Stimulated activated CD4-positive, alpha-beta T cell treated with anti-CD3 and anti-CD28 coated beads, Interleukin-1b, Interleukin-23, amount 100 ng/mL, for 4 hours (primary cell): ENCODE data around the gene OR51G2.
"Not testable (repeated sequence)": the region's sequence is repeated elsewhere in the genome, so short reads cannot be mapped to it uniquely, and the experiment has no call there.

Experiments
- DNase-seq, 2 donors: peaks; one replicate each; pipeline ENCODE4 v3.0.0-alpha.2; 2020; ENCODE audit warnings: low read depth in 2 of 2

The OR51G2 gene, protein sequence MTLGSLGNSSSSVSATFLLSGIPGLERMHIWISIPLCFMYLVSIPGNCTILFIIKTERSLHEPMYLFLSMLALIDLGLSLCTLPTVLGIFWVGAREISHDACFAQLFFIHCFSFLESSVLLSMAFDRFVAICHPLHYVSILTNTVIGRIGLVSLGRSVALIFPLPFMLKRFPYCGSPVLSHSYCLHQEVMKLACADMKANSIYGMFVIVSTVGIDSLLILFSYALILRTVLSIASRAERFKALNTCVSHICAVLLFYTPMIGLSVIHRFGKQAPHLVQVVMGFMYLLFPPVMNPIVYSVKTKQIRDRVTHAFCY

DNA sequence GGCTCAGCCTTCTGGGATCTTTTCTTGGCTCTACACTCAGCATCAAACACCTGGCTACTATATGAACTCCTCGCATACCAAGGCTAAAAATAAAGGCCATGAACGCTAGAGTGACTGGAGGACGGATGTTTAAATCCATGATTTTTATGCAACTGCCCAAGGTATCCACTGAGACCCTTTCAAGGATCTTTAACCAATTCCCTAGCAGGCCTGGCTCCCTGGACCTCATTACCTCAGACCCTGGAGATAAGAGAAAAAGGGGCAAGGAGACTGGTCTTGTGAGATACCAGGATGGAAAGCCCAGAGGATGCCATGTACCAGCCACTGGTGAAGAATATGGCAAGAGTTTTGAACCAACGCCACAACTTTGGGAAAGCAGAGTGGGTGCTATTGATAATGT is at the start of gene OR51G2:
Gene OR51G2 (minus strand): TSS at position 101 of the 400 bp plus-strand sequence. CDS start 3,687 bp downstream, outside the sequence.
- no peak for DNase-seq

DNA sequence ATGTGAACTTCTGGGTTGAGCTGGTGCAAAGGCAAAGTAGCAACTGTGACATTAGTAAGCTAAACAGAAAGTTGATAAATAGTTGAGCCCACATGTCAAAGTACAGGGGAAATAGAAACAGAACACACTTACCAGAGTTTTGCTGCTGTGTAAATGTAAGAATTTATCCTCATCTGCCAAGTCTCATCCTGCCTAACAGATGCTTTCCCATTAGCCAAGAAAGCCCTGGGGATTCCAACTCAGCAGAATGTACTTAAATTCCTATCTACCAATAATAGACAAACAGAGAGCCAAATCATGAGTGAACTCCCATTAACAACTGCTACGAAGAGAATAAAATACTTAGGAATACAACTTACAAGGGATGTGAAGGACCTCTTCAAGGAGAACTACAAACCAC is 43.7 kb upstream of the OR51G2 start:
- no peak for DNase-seq

GRCh38 chr11:4960877-4961276 is 41.7 kb upstream of the OR51G2 start:
- DNase-seq = no peak

- DNase-seq = no peak
These were observed 38.2 kb upstream of the OR51G2 start for GRCh38 chr11:4957396-4957795.

DNA sequence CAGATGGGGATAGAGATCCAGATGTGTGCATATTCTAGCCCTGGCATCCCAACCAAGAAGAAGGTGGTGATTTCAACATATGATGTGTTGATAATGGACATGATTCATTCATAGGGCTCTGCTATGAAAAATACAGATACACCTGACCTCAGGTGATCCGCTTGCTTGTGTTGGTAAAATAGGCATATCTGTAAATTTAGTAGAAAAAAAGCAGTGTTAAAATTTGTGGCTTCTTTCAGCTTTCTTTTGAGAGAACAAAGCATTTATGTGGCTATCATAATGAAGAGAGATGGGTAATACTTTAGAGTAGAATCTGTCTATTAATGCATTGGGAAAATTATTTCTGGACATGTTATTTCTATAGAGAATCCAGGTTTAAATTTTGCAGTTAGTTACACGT is 36.5 kb upstream of the OR51G2 start, which contains the start of gene OR51A2:
Gene OR51A2 (minus strand): TSS at position 101 of the 400 bp plus-strand sequence. CDS start 0 bp downstream, at position 101.
- DNase-seq = not testable (repeated sequence)

GRCh38 chr11:4947505-4947904 is 28.4 kb upstream of the OR51G2 start, which contains the start of gene OR51A4:
OR51A4 (minus strand) TSS chr11:4947605; CDS start chr11:4947100, 505 bp downstream.
- DNase-seq = no peak

GRCh38 chr11:4936745-4937144 is 17.6 kb upstream of the OR51G2 start:
- no peak for DNase-seq

GRCh38 chr11:4932751-4933150 is 13.6 kb upstream of the OR51G2 start:
- no peak for DNase-seq

- no peak for DNase-seq
These were observed 7.5 kb upstream of the OR51G2 start for GRCh38 chr11:4926608-4927007.

DNA sequence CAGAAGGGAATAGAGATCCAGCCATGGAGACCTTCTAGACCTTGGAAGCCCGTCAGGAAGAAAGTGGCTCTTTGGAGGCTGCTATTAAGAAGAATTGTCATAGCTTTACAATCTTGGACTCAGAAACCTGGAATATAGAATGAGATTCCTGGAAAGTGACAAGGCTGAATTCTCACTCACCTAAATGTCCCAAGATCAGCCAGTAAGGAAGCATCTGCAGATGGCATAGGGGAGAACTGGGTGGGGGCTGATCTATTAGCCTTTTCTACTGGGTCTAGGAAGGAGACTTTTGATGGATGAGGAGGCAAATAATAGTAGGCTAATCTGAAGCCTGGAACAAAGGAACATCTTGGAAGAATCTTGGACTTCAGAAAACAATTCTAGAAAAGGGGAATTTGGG is 5.1 kb upstream of the OR51G2 start, which contains the start of gene OR51G1:
Gene OR51G1 (minus strand): TSS at position 101 of the 400 bp plus-strand sequence. CDS start 0 bp downstream, at position 101.
- DNase-seq = no peak

DNA sequence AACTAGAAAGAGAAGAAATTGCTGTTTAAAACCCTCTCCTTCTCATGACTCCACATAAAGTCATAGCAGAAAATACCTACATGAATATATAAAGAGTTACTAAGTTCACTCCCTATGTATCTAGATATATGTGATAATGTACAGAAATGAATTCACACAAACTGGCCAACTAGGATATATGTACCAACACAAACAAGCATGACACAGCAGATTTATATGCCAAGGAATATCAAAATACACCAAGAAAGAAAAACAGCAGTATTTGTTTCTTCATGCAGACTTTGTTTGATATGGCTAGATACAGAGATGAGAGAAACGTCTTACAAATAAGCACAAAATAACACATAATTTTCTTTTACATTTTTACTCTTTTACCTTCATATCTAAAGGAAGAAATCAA is 3.2 kb upstream of the OR51G2 start:
- no peak for DNase-seq

- DNase-seq = no peak
These were observed 2.6 kb upstream of the OR51G2 start for GRCh38 chr11:4921796-4922195.

DNA sequence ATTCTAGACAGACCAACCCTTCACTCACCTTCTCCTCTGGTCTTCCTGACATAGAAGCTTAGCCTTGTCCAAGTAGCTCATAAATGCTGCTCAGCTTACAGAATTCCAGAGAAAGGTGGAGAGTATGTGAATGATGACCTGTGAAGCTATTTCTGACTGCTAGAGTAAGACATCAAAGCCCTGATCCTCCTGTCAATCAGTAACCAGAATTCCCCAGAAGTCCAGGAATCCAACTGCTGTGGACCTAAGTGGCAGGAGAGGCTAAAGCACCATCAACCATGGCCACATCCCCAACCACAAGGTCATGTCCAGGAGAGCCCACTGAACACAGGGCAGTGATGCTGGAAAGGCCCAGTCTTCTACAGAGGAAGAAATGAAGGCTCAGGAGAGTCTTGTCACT is 2.6 kb downstream of the OR51G2 start:
- DNase-seq = no peak

DNA sequence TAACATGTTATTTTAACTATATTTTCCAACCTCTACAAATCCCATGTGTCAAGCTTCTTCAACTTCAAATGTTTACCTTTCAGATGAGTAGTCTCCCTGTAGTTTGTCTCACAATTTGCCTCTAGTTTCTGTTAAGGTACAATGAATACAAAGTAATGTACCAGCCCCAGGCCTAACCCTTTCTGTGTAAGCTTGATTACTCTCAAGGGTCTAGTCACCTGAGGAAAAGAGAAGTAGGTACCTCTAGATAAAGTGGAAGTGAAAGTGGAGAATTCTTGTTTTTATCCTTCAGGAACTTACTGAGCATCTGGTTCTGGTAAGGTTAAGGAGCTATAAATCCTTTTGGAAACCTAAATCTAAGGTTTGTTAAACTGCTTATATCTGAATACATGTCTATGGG is 15.7 kb downstream of the OR51G2 start, which contains the start of gene OR51A7:
Gene OR51A7 (plus strand): TSS at position 300 of the 400 bp plus-strand sequence. CDS start 3,587 bp downstream, outside the sequence.
- DNase-seq = no peak

GRCh38 chr11:4891996-4892640 is 27.0 kb downstream of the OR51G2 start:
- no peak for DNase-seq

GRCh38 chr11:4890279-4890678 is 28.9 kb downstream of the OR51G2 start:
- no peak for DNase-seq

- DNase-seq = no peak
These were observed 31.6 kb downstream of the OR51G2 start for GRCh38 chr11:4887591-4887990.

DNA sequence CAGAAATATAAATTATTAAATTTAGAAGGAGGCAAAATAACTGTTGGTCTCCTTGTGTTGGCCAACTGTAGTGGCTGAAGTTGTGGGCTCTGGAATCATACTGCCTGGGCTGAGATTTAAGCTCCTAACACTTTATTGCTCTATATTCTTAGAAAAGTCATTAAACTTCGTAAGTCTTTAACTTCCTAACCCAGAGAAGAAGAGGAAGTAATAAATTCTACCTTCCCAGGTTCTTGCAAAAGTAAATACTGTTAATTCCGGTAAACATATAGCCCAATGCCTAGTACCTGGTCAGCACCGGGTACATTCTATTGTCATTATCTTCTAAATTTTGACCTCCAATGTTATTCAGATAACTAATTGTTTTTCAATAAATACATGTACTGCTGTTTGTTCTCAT is 33.0 kb downstream of the OR51G2 start:
- no peak for DNase-seq

GRCh38 chr11:4884361-4884760 is 34.8 kb downstream of the OR51G2 start:
- DNase-seq = no peak

- no peak for DNase-seq
These were observed 36.6 kb downstream of the OR51G2 start for GRCh38 chr11:4882543-4882942.

DNA sequence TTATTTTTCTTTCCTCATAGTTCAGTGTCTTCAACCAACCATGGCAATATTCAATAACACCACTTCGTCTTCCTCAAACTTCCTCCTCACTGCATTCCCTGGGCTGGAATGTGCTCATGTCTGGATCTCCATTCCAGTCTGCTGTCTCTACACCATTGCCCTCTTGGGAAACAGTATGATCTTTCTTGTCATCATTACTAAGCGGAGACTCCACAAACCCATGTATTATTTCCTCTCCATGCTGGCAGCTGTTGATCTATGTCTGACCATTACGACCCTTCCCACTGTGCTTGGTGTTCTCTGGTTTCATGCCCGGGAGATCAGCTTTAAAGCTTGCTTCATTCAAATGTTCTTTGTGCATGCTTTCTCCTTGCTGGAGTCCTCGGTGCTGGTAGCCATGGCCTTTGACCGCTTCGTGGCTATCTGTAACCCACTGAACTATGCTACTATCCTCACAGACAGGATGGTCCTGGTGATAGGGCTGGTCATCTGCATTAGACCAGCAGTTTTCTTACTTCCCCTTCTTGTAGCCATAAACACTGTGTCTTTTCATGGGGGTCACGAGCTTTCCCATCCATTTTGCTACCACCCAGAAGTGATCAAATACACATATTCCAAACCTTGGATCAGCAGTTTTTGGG is 37.2 kb downstream of the OR51G2 start, which contains the start of gene OR51T1:
Gene OR51T1 (plus strand): TSS at position 41 of the 641 bp plus-strand sequence. CDS start 0 bp downstream, at position 41.
- DNase-seq = no peak

DNA sequence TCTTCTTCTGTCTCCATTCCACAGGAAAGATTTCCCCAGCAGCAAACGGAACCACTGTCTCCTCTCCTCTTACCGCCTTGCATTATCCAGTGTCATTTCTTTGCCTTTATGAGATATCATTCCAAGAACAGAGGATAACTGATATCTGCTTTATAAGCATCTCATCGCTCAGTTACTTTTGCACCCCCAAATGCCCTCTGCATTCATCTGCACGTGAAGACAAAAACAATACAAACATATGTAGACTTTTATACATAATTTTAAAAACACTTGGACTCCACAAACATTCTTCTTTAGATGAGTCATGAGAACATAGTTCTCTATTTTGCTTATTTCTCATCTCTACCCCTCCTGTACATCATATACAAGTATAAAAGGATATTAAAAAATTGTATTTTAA is 38.0 kb downstream of the OR51G2 start:
- DNase-seq = no peak
